ENCODE results near the gene FKBP5. TPM values are rescaled to one million over a fixed set of nuclear protein-coding genes. Genes with fewer than 3 reads are reported as not detected.
A peak's percentile ranks its signal among the peaks of the same experiment; 100 is the strongest.

The FKBP5 gene
- polyA plus RNA-seq, 3 donors from 2014 or later, result 26.1 to 99.0 (median 29.3) TPM

GRCh38 chr6:35651244-35651643 lies 37.5 kb downstream of the FKBP5 start:
- no peak for DNase-seq
- Mint-ChIP-seq H3K9me3 (peaks cover 0 to 3% (median 0%) of the 10 kb centered on the region in 6 donors), H3K4me3 (no peak overlapping the region), H3K27ac (no peak overlapping the region), H3K36me3 (peaks cover 0 to 3% (median 0%) of the 10 kb centered on the region in 3 donors), H3K4me1 (peaks cover 2 to 6% of the 10 kb centered on the region in 2 donors), H3K27me3 (ENCODE audit: low read depth in 3 of 3) (no peaks in the 10 kb centered on the region)

- no peaks in the 10 kb centered on the region for H3K27me3 Mint-ChIP-seq (ENCODE audit: low read depth in 3 of 3)
- DNase-seq, result no peak
- no peak overlapping the region for H3K4me3 Mint-ChIP-seq
- H3K4me1 Mint-ChIP-seq, result peaks cover 2 to 6% of the 10 kb centered on the region in 2 donors
- peaks cover 0 to 3% (median 3%) of the 10 kb centered on the region in 3 donors for H3K36me3 Mint-ChIP-seq
- no peak overlapping the region for H3K27ac Mint-ChIP-seq
- peaks cover 0 to 3% (median 0%) of the 10 kb centered on the region in 6 donors for H3K9me3 Mint-ChIP-seq
These were observed 38.7 kb downstream of the FKBP5 start for GRCh38 chr6:35650015-35650414.

GRCh38 chr6:35648203-35648602 lies 40.5 kb downstream of the FKBP5 start:
- no peak overlapping the region for H3K27ac Mint-ChIP-seq
- peaks cover 2 to 6% of the 10 kb centered on the region in 2 donors for H3K4me1 Mint-ChIP-seq
- H3K36me3 Mint-ChIP-seq, result peaks cover 0 to 4% (median 3%) of the 10 kb centered on the region in 3 donors
- H3K9me3 Mint-ChIP-seq, result peaks cover 0 to 3% (median 0%) of the 10 kb centered on the region in 6 donors
- no peak for DNase-seq
- no peak overlapping the region for H3K4me3 Mint-ChIP-seq
- H3K27me3 Mint-ChIP-seq (ENCODE audit: low read depth in 3 of 3), result no peaks in the 10 kb centered on the region

GRCh38 chr6:35647400-35647799 lies 41.3 kb downstream of the FKBP5 start:
- Mint-ChIP-seq H3K9me3 (no peaks in the 10 kb centered on the region), H3K27ac (peak overlapping the region in 1 of 6 donors; percentile 30), H3K36me3 (peaks cover 0 to 4% (median 3%) of the 10 kb centered on the region in 3 donors), H3K4me1 (peaks cover 2 to 6% of the 10 kb centered on the region in 2 donors), H3K27me3 (ENCODE audit: low read depth in 3 of 3) (no peaks in the 10 kb centered on the region), H3K4me3 (no peak overlapping the region)
- no peak for DNase-seq

- peaks cover 4 to 14% (median 13%) of the 10 kb centered on the region in 3 donors for H3K36me3 Mint-ChIP-seq
- no peaks in the 10 kb centered on the region for H3K9me3 Mint-ChIP-seq
- H3K27ac Mint-ChIP-seq, result peak overlapping the region in 4 of 6 donors; percentile 7 to 68 (median 22)
- H3K4me3 Mint-ChIP-seq, result no peak overlapping the region
- no peaks in the 10 kb centered on the region for H3K4me1 Mint-ChIP-seq
- no peak for DNase-seq
- H3K27me3 Mint-ChIP-seq (ENCODE audit: low read depth in 3 of 3), result no peaks in the 10 kb centered on the region
These were observed 45.6 kb downstream of the FKBP5 start for GRCh38 chr6:35643162-35643535.

GRCh38 chr6:35642471-35643161 lies 46.1 kb downstream of the FKBP5 start:
- H3K4me3 Mint-ChIP-seq, result no peak overlapping the region
- H3K9me3 Mint-ChIP-seq, result no peaks in the 10 kb centered on the region
- H3K36me3 Mint-ChIP-seq, result peaks cover 4 to 14% (median 13%) of the 10 kb centered on the region in 3 donors
- H3K27me3 Mint-ChIP-seq (ENCODE audit: low read depth in 3 of 3), result no peaks in the 10 kb centered on the region
- no peak for DNase-seq
- no peaks in the 10 kb centered on the region for H3K4me1 Mint-ChIP-seq
- H3K27ac Mint-ChIP-seq, result peak overlapping the region in 4 of 6 donors; percentile 19 to 68 (median 22)

GRCh38 chr6:35640017-35640664 lies 48.6 kb downstream of the FKBP5 start:
- Mint-ChIP-seq H3K9me3 (no peaks in the 10 kb centered on the region), H3K27ac (peak overlapping the region in 2 of 6 donors; percentile 2 to 8), H3K4me1 (no peaks in the 10 kb centered on the region), H3K36me3 (peaks cover 4 to 17% (median 11%) of the 10 kb centered on the region in 3 donors), H3K4me3 (no peak overlapping the region), H3K27me3 (ENCODE audit: low read depth in 3 of 3) (no peaks in the 10 kb centered on the region)
- no peak for DNase-seq

- peaks cover 2 to 17% (median 10%) of the 10 kb centered on the region in 3 donors for H3K36me3 Mint-ChIP-seq
- H3K4me1 Mint-ChIP-seq, result no peaks in the 10 kb centered on the region
- DNase-seq, result no peak
- peaks cover 0 to 2% (median 0%) of the 10 kb centered on the region in 3 donors for H3K27me3 Mint-ChIP-seq (ENCODE audit: low read depth in 3 of 3)
- H3K27ac Mint-ChIP-seq, result no peak overlapping the region
- H3K4me3 Mint-ChIP-seq, result no peak overlapping the region
- H3K9me3 Mint-ChIP-seq, result no peaks in the 10 kb centered on the region
These were observed 50.0 kb downstream of the FKBP5 start for GRCh38 chr6:35638679-35639078.

GRCh38 chr6:35637911-35638310 lies 50.8 kb downstream of the FKBP5 start:
- Mint-ChIP-seq H3K27me3 (ENCODE audit: low read depth in 3 of 3) (peaks cover 0 to 2% (median 0%) of the 10 kb centered on the region in 3 donors), H3K36me3 (peaks cover 0 to 17% (median 10%) of the 10 kb centered on the region in 3 donors), H3K27ac (no peak overlapping the region), H3K4me1 (no peaks in the 10 kb centered on the region), H3K9me3 (no peaks in the 10 kb centered on the region), H3K4me3 (no peak overlapping the region)
- no peak for DNase-seq

GRCh38 chr6:35635601-35636597 lies 52.8 kb downstream of the FKBP5 start:
- H3K36me3 Mint-ChIP-seq, result peaks cover 8 to 17% (median 15%) of the 10 kb centered on the region in 3 donors

GRCh38 chr6:35634316-35634715 lies 54.4 kb downstream of the FKBP5 start:
- no peak overlapping the region for H3K4me3 Mint-ChIP-seq
- no peaks in the 10 kb centered on the region for H3K4me1 Mint-ChIP-seq
- H3K36me3 Mint-ChIP-seq, result peaks cover 8 to 14% (median 9%) of the 10 kb centered on the region in 3 donors

More at GRCh38 chr6:35635601-35636597, 52.8 kb downstream of the FKBP5 start:
- DNase-seq, result no peak
- Mint-ChIP-seq H3K27ac (peak overlapping the region in 3 of 6 donors; percentile 1 to 48 (median 45)), H3K9me3 (no peaks in the 10 kb centered on the region), H3K4me3 (no peak overlapping the region), H3K4me1 (no peaks in the 10 kb centered on the region), H3K27me3 (ENCODE audit: low read depth in 3 of 3) (peaks cover 0 to 2% (median 0%) of the 10 kb centered on the region in 3 donors)

GRCh38 chr6:35633579-35634089 lies 55.1 kb downstream of the FKBP5 start:
- Mint-ChIP-seq H3K36me3 (peaks cover 8 to 14% (median 9%) of the 10 kb centered on the region in 3 donors), H3K9me3 (no peaks in the 10 kb centered on the region), H3K27me3 (ENCODE audit: low read depth in 3 of 3) (peaks cover 0 to 2% (median 0%) of the 10 kb centered on the region in 3 donors), H3K4me3 (no peak overlapping the region), H3K4me1 (no peaks in the 10 kb centered on the region), H3K27ac (no peak overlapping the region)
- no peak for DNase-seq

More at GRCh38 chr6:35634316-35634715, 54.4 kb downstream of the FKBP5 start:
- H3K9me3 Mint-ChIP-seq, result no peaks in the 10 kb centered on the region
- H3K27me3 Mint-ChIP-seq (ENCODE audit: low read depth in 3 of 3), result peaks cover 0 to 2% (median 0%) of the 10 kb centered on the region in 3 donors
- peak overlapping the region in 1 of 6 donors; percentile 49 for H3K27ac Mint-ChIP-seq
- DNase-seq, result no peak

- DNase-seq, result no peak
- no peaks in the 10 kb centered on the region for H3K9me3 Mint-ChIP-seq
- peaks cover 5 to 18% (median 8%) of the 10 kb centered on the region in 3 donors for H3K36me3 Mint-ChIP-seq
- H3K27me3 Mint-ChIP-seq (ENCODE audit: low read depth in 3 of 3), result peaks cover 0 to 2% (median 0%) of the 10 kb centered on the region in 3 donors
- no peak overlapping the region for H3K4me3 Mint-ChIP-seq
- peak overlapping the region in 1 of 6 donors; percentile 55 for H3K27ac Mint-ChIP-seq
- peaks cover 0 to under 1% of the 10 kb centered on the region in 2 donors for H3K4me1 Mint-ChIP-seq
These were observed 58.8 kb downstream of the FKBP5 start for GRCh38 chr6:35629876-35630378.

All from immature natural killer cell (primary cell).